ENCODE data around the gene ZDHHC17.

- TF ChIP-seq, protein P1, sequence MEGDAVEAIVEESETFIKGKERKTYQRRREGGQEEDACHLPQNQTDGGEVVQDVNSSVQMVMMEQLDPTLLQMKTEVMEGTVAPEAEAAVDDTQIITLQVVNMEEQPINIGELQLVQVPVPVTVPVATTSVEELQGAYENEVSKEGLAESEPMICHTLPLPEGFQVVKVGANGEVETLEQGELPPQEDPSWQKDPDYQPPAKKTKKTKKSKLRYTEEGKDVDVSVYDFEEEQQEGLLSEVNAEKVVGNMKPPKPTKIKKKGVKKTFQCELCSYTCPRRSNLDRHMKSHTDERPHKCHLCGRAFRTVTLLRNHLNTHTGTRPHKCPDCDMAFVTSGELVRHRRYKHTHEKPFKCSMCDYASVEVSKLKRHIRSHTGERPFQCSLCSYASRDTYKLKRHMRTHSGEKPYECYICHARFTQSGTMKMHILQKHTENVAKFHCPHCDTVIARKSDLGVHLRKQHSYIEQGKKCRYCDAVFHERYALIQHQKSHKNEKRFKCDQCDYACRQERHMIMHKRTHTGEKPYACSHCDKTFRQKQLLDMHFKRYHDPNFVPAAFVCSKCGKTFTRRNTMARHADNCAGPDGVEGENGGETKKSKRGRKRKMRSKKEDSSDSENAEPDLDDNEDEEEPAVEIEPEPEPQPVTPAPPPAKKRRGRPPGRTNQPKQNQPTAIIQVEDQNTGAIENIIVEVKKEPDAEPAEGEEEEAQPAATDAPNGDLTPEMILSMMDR (conservative IDR thresholded peaks at IDR 0.05 in 1 of 2, IDR thresholded peaks at IDR 0.05 in 1 of 2; ENCODE audit: low read depth in 1 of 2, low read length in 2 of 2), result peak in 1 of 2 donors; percentile 37
- TF ChIP-seq EZH2 (IDR thresholded peaks at IDR 0.05; ENCODE audit: low read length, missing control alignments), result no peak
Observed at GRCh38 chr12:76878099-76878898, 114.4 kb downstream of the ZDHHC17 start.
